Measurements from ENCODE around the gene RNF32. TPM values are rescaled to one million over a fixed set of nuclear protein-coding genes. Genes with fewer than 3 reads are reported as not detected.
"Not testable (repeated sequence)": the region's sequence is repeated elsewhere in the genome, so short reads cannot be mapped to it uniquely, and the experiment has no call there.

The RNF32 gene
- total and polyA plus RNA-seq, 3 experiments from 2014 or later = 0.20 to 0.83 (median 0.40) TPM

DNA sequence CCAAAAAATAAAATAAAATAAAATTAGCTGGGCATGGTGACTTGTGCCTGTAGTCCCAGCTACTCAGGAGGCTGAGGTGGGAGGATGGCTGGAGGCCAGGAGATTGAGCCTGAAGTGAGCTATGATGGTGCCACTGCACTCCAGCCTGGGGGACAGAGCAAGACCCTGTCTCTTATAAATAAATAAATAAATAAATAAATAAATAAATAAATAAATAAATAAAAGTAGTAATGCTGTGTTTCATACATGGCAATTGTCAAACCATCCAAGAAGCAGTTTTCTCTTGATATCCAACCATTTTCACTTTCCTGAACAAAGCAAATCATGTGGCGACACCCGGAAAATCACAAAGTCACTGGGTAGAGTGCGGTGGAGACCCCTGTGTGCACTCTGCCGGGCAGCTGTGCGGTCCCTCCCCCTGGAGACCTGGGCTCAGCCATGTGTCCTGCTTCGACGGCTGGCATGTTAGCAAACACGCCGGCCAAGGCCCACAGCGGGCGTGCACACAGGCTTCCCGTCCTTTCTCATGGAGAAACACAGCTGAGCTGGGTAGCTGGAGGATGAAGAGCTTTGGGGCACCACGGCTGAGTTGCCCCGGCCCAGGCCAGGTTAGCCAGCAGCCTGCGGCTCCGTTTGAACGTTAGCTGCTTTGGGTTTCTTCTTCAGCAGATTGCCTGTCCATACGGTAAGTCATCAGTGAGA, 22.3 kb upstream of the RNF32 start:
- no peak overlapping the region for H3K4me3 Mint-ChIP-seq
- Histone ChIP-seq H3K36me3 (ENCODE audit: insufficient read depth, low read length) (no peaks in the 10 kb centered on the region), H3K27ac (ENCODE audit: low read depth, low read length) (no peak overlapping the region), H3K4me1 (ENCODE audit: insufficient read depth, low read length) (peaks cover 2% of the 10 kb centered on the region), H3K4me3 (ENCODE audit: low read length) (no peak overlapping the region), H3K9me3 (ENCODE audit: low read length) (no peaks in the 10 kb centered on the region), H3K27me3 (ENCODE audit: insufficient read depth, low read length, poor library complexity, severe bottlenecking) (no peaks in the 10 kb centered on the region)
- peaks cover 29 to 75% of the 10 kb centered on the region in 2 donors for H3K27me3 Mint-ChIP-seq
- POLR2A ChIA-PET = no interaction called here
- H3K36me3 Mint-ChIP-seq = peaks cover 0 to 6% (median 0%) of the 10 kb centered on the region in 3 donors
- CTCF ChIA-PET = no interaction called here
- no peak overlapping the region for H3K27ac Mint-ChIP-seq
- no peak for DNase-seq
- peaks cover 2 to 11% (median 6%) of the 10 kb centered on the region in 3 donors for H3K4me1 Mint-ChIP-seq
- peaks cover 0 to 10% (median 5%) of the 10 kb centered on the region in 5 donors for H3K9me3 Mint-ChIP-seq

DNA sequence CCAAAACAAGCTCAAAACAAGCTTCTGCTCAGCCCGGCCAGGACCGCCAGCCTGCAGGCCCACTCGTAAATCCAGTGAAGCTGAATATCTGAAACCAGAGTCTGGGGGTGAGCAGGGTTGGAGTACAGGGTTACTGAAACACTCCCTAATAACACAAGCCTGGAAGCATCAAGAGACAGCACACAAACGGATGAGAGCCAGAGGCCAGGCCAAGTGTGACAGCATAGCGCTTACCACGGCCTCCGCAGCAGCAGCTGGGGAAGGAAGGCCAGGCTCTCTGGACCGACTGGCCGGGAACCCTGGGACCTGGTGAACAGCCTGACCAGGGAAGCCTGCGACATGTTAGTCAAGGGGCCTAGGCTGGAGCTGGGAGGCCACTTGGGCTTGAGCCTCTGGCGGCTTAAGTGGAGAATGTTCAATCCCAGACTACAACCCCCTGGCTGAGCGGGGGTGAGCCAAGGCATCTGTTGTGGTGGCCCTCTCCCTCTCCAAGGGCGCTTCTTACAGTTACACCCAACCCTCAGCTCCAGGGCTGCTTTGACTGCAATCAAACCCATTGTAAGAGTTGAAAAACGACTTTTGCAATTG, 21.7 kb upstream of the RNF32 start:
- Mint-ChIP-seq H3K4me3 (peak overlapping the region in 1 of 7 donors; percentile 70), H3K9me3 (peaks cover 0 to 10% (median 5%) of the 10 kb centered on the region in 5 donors), H3K27me3 (peaks cover 29 to 72% of the 10 kb centered on the region in 2 donors), H3K27ac (no peak overlapping the region), H3K36me3 (peaks cover 0 to 6% (median 0%) of the 10 kb centered on the region in 3 donors), H3K4me1 (peaks cover 0 to 8% (median 3%) of the 10 kb centered on the region in 3 donors)
- H3K4me3 ChIP-seq (ENCODE audit: low read length) = no peak overlapping the region
- no peaks in the 10 kb centered on the region for H3K9me3 ChIP-seq (ENCODE audit: low read length)
- no peak for DNase-seq
- no peak overlapping the region for H3K27ac ChIP-seq (ENCODE audit: low read depth, low read length)
- CTCF ChIA-PET = no interaction called here
- POLR2A ChIA-PET = no interaction called here
- no peaks in the 10 kb centered on the region for H3K4me1 ChIP-seq (ENCODE audit: insufficient read depth, low read length)
- no peaks in the 10 kb centered on the region for H3K27me3 ChIP-seq (ENCODE audit: insufficient read depth, low read length, poor library complexity, severe bottlenecking)
- H3K36me3 ChIP-seq (ENCODE audit: insufficient read depth, low read length) = no peaks in the 10 kb centered on the region

DNA sequence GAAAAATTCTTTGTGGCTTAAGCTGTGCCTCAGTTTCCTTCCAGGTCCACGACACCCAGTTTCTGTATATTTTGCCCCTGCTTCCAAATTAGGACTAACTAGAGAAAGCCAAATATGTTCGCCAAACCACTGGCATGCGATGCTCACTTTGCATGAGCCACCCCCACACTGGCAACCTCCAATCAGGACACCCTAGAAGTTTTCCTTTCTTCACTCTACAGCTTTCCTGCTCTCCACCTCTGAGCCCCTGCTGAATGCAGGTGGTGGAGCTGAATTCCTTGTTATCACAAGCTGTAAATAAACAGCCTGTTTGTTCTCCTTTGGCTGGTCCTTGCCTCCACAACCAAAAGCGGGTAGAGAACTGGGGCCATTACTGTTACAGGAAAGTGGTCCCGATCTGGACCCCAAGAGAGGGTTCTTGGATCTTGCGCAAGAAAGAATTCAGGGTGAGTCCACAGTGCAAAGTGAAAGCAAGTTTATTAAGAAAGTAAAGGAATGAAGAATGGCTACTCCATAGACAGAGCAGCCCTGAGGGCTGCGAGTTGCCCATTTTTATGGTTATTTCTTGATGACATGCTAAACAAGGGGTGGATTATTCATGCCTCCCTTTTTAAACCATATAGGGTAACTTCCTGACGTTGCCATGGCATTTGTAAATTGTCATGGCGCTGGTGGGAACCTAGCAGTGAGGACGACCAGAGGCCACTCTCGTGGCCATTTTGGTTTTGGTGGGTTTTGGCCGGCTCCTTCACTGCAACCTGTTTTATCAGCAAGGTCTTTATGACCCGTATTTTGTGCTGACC, 20.9 kb upstream of the RNF32 start:
- H3K27ac ChIP-seq (ENCODE audit: low read depth, low read length); H3K4me1 Mint-ChIP-seq; CTCF ChIA-PET; H3K27ac Mint-ChIP-seq; H3K9me3 ChIP-seq (ENCODE audit: low read length); POLR2A ChIA-PET; H3K4me1 ChIP-seq (ENCODE audit: insufficient read depth, low read length); H3K36me3 Mint-ChIP-seq; H3K36me3 ChIP-seq (ENCODE audit: insufficient read depth, low read length); H3K9me3 Mint-ChIP-seq; H3K4me3 ChIP-seq (ENCODE audit: low read length); DNase-seq; H3K27me3 ChIP-seq (ENCODE audit: insufficient read depth, low read length, poor library complexity, severe bottlenecking): not testable (repeated sequence)
- Mint-ChIP-seq H3K27me3 (peaks cover 31 to 64% of the 10 kb centered on the region in 2 donors), H3K4me3 (peak overlapping the region in 1 of 7 donors; percentile 70)

DNA sequence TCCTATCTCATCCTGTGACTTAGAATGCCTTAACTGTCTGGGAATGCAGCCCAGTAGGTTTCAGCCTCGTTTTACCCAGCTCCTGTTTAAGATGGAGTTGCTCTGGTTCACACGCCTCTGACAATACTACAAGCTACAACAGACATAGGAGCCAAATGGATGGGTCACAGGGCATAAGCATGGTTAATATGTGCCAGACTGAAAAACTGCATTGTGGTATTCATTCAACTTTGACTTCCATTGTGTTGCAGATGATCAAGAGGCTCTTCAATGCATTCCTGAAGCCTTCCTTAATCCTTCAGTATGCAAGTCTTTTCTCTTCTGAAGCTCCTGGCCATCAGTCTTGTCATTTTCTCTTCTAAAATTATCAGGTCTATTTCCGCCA, 20.3 kb upstream of the RNF32 start:
- no peak overlapping the region for H3K4me3 ChIP-seq (ENCODE audit: low read length)
- H3K27me3 ChIP-seq (ENCODE audit: insufficient read depth, low read length, poor library complexity, severe bottlenecking) = no peaks in the 10 kb centered on the region
- Mint-ChIP-seq H3K27me3 (peaks cover 31 to 59% of the 10 kb centered on the region in 2 donors), H3K4me3 (no peak overlapping the region), H3K9me3 (peaks cover 0 to 10% (median 5%) of the 10 kb centered on the region in 5 donors), H3K36me3 (peaks cover 0 to 6% (median 0%) of the 10 kb centered on the region in 3 donors), H3K27ac (no peak overlapping the region), H3K4me1 (peaks cover 2 to 4% (median 3%) of the 10 kb centered on the region in 3 donors)
- ChIA-PET POLR2A (no interaction called here), CTCF (no interaction called here)
- no peaks in the 10 kb centered on the region for H3K9me3 ChIP-seq (ENCODE audit: low read length)
- no peaks in the 10 kb centered on the region for H3K36me3 ChIP-seq (ENCODE audit: insufficient read depth, low read length)
- H3K4me1 ChIP-seq (ENCODE audit: insufficient read depth, low read length) = no peaks in the 10 kb centered on the region
- H3K27ac ChIP-seq (ENCODE audit: low read depth, low read length) = no peak overlapping the region
- no peak for DNase-seq

DNA sequence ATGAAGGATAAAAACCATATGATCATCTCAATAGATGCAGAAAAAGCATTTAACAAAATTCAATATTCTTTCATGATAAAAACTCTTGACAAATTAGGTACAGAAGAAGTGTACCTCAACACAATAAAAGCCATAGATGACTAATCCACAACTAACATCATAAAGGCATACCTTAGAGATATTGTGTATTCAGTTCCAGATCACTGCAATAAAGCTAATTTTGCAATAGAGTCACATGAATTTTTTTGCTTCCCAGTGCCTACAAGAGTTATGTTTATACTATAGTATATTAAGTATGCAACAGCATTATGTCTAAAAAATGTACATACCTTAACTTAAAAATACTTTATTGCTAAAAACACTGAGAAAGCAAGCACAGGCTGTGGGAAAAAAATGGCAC, 18.9 kb upstream of the RNF32 start:
- ChIA-PET CTCF (no interaction called here), POLR2A (no interaction called here)
- H3K4me1 ChIP-seq (ENCODE audit: insufficient read depth, low read length) = no peaks in the 10 kb centered on the region
- Mint-ChIP-seq H3K36me3 (peaks cover 0 to 6% (median 0%) of the 10 kb centered on the region in 3 donors), H3K27ac (no peak overlapping the region), H3K4me1 (peaks cover 3 to 5% (median 4%) of the 10 kb centered on the region in 3 donors), H3K27me3 (peaks cover 31 to 54% of the 10 kb centered on the region in 2 donors), H3K9me3 (peaks cover 0 to 10% (median 7%) of the 10 kb centered on the region in 5 donors), H3K4me3 (no peak overlapping the region)
- no peaks in the 10 kb centered on the region for H3K9me3 ChIP-seq (ENCODE audit: low read length)
- H3K36me3 ChIP-seq (ENCODE audit: insufficient read depth, low read length) = no peaks in the 10 kb centered on the region
- no peaks in the 10 kb centered on the region for H3K27me3 ChIP-seq (ENCODE audit: insufficient read depth, low read length, poor library complexity, severe bottlenecking)
- DNase-seq = no peak
- no peak overlapping the region for H3K27ac ChIP-seq (ENCODE audit: low read depth, low read length)
- H3K4me3 ChIP-seq (ENCODE audit: low read length) = no peak overlapping the region

DNA sequence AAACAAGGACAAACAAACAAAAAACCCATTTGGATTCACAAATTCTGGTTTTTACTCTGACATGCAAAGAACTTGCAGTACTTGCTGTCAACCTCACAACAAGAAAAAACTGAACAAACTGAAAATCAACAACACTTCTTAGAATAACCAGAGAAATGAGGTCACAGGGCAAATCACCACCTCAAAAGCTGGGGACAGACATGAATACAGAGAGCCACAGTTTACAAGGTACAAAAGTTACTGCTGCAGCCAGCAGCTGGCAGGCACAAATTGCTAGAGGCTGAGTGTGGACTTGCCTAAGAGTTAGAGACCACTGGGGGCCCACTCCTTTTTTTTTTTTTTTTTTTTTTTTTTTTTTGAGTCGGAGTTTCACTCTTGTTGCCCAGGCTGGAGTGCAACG, 15.0 kb upstream of the RNF32 start:
- peaks cover 0 to 6% (median 1%) of the 10 kb centered on the region in 3 donors for H3K36me3 Mint-ChIP-seq
- ChIA-PET CTCF (no interaction called here), POLR2A (no interaction called here)
- peak overlapping the region in 5 of 8 donors; percentile 18 to 93 (median 58) for H3K27ac Mint-ChIP-seq
- H3K9me3 Mint-ChIP-seq = peaks cover 8 to 31% (median 22%) of the 10 kb centered on the region in 5 donors
- H3K4me3 ChIP-seq (ENCODE audit: low read length) = no peak overlapping the region
- peaks cover 13 to 25% of the 10 kb centered on the region in 2 donors for H3K27me3 Mint-ChIP-seq
- H3K27ac ChIP-seq (ENCODE audit: low read depth, low read length) = no peak overlapping the region
- no peaks in the 10 kb centered on the region for H3K4me1 ChIP-seq (ENCODE audit: insufficient read depth, low read length)
- H3K9me3 ChIP-seq (ENCODE audit: low read length) = no peaks in the 10 kb centered on the region
- no peaks in the 10 kb centered on the region for H3K36me3 ChIP-seq (ENCODE audit: insufficient read depth, low read length)
- no peaks in the 10 kb centered on the region for H3K27me3 ChIP-seq (ENCODE audit: insufficient read depth, low read length, poor library complexity, severe bottlenecking)
- no peak overlapping the region for H3K4me3 Mint-ChIP-seq
- peaks cover 0 to 5% (median 4%) of the 10 kb centered on the region in 3 donors for H3K4me1 Mint-ChIP-seq
- no peak for DNase-seq

DNA sequence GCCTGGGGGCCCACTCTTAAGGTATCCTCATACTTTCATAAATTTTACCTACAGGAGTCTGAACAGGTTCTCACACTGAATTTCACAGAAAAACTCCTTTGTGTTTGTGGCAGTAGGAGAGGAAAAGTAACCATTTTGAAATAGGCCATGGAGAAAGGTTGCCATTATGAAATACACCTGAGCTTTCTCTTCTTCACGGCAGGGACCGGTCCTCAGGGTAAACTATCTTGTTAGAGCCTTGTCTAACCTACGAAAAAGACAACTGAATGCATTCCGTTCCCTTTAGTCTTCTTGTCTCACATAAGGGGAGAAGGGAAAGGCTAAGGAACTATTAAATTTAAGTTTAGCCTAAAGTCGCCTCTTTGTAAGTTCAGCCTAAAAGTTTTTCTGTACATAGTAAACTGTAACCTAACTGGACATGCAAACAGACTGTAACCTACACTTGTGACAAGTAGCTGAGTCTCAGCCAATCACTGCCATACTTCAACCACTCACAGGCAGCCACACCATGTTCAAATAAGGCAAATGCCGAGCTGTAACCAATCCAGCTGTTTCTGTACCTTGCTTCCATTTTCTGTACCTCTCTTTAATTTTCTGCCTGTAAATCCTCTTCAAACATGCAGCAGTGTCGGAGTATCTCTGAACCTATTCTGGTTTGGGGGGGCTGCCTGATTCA, 14.2 kb upstream of the RNF32 start:
- ChIA-PET CTCF (no interaction called here), POLR2A (no interaction called here)
- no peak overlapping the region for H3K27ac ChIP-seq (ENCODE audit: low read depth, low read length)
- no peaks in the 10 kb centered on the region for H3K36me3 ChIP-seq (ENCODE audit: insufficient read depth, low read length)
- H3K9me3 ChIP-seq (ENCODE audit: low read length) = no peaks in the 10 kb centered on the region
- H3K36me3 Mint-ChIP-seq = peaks cover 0 to 2% (median 1%) of the 10 kb centered on the region in 3 donors
- peaks cover 0 to 5% (median 4%) of the 10 kb centered on the region in 3 donors for H3K4me1 Mint-ChIP-seq
- H3K4me3 Mint-ChIP-seq = no peak overlapping the region
- no peaks in the 10 kb centered on the region for H3K4me1 ChIP-seq (ENCODE audit: insufficient read depth, low read length)
- DNase-seq = no peak
- peaks cover 7 to 27% (median 18%) of the 10 kb centered on the region in 5 donors for H3K9me3 Mint-ChIP-seq
- peak overlapping the region in 1 of 8 donors; percentile 48 for H3K27ac Mint-ChIP-seq
- no peak overlapping the region for H3K4me3 ChIP-seq (ENCODE audit: low read length)
- H3K27me3 Mint-ChIP-seq = peaks cover 9 to 19% of the 10 kb centered on the region in 2 donors
- no peaks in the 10 kb centered on the region for H3K27me3 ChIP-seq (ENCODE audit: insufficient read depth, low read length, poor library complexity, severe bottlenecking)

All from CD8-positive, alpha-beta memory T cell (primary cell).